H1 (cell line): ENCODE data around the gene EPB41L2. TPM values are rescaled to one million over a fixed set of nuclear protein-coding genes. Genes with fewer than 3 reads are reported as not detected.

Experiments used
- CTCF ChIA-PET: fragments of 300-600 bp; sonication (Branson Sonifier 250); formaldehyde crosslinking; loops from one replicate; lab custom pipeline; 2021; ENCODE audit not compliant: partially characterized antibody; lab: Charles Lee
- POLR2A ChIA-PET: fragments of 300-600 bp; sonication (Branson Sonifier 250); formaldehyde crosslinking; loops from one replicate; lab custom pipeline; 2021; ENCODE audit warnings: inconsistent platforms; ENCODE audit not compliant: partially characterized antibody; lab: Charles Lee
- DNase-seq, 2 experiments: peaks; one replicate each; pipeline versions ENCODE4 v3.0.0 to v3.0.0-alpha.2; 2010 to 2022; ENCODE audit warnings: low spot score in 2 of 2, low read depth in 1 of 2, mixed read lengths in 1 of 2
- FAIRE-seq: peaks from 2 replicates; lab custom pipeline; 2011; peaks lifted over from hg19 to GRCh38; lab: Jason Lieb, UNC
- H2AFZ ChIP-seq: 2 replicates; pipeline ENCODE4 v1.8.1; 2012; ENCODE audit warnings: low read length, inconsistent platforms
- H2AK5ac ChIP-seq: 2 replicates; pipeline ENCODE4 v1.6.1; 2013; ENCODE audit warnings: low read depth, low read length
- H2BK120ac ChIP-seq: replicated peaks from 2 replicates; pipeline ENCODE3; 2013; ENCODE audit warnings: low read depth, low read length, inconsistent platforms
- H2BK12ac ChIP-seq: 2 replicates; pipeline ENCODE4 v1.6.1; 2013; ENCODE audit warnings: low read depth, low read length
- H2BK15ac ChIP-seq: 2 replicates; pipeline ENCODE4 v1.6.1; 2013; ENCODE audit warnings: low read length
- H2BK20ac ChIP-seq: 2 replicates; pipeline ENCODE4 v1.6.1; 2013; ENCODE audit warnings: low read length
- H2BK5ac ChIP-seq: 2 replicates; pipeline ENCODE4 v1.6.1; 2013; ENCODE audit warnings: low read depth, low read length
- H3K14ac ChIP-seq: 2 replicates; pipeline ENCODE4 v1.6.1; 2013; ENCODE audit warnings: inconsistent platforms; ENCODE audit not compliant: insufficient read length
- H3K18ac ChIP-seq: 2 replicates; pipeline ENCODE4 v1.6.1; 2013; ENCODE audit warnings: low read length; ENCODE audit errors: extremely low read depth
- H3K23ac ChIP-seq: 2 replicates; pipeline ENCODE4 v1.6.1; 2013; ENCODE audit warnings: inconsistent platforms; ENCODE audit not compliant: insufficient read length
- H3K23me2 ChIP-seq: 2 replicates; pipeline ENCODE4 v1.6.1; 2013; ENCODE audit warnings: low read depth, low read length
- H3K27ac ChIP-seq: 2 replicates; pipeline ENCODE4 v1.6.1; 2011; ENCODE audit warnings: low read depth, low read length, inconsistent platforms
- H3K27me3 ChIP-seq, 4 experiments: replicated peaks in 1 of 4; 1 replicate in 1 of 4; 2 replicates in 3 of 4; pipeline versions ENCODE4 v1.6.1 to v1.8.1; 2011 to 2013; ENCODE audit warnings: low read length in 3 of 4, mild to moderate bottlenecking in 3 of 4, inconsistent platforms in 2 of 4, mixed read lengths in 2 of 4, moderate library complexity in 1 of 4; ENCODE audit not compliant: control insufficient read depth in 3 of 4, insufficient read depth in 3 of 4; ENCODE audit errors: extremely low read depth in 1 of 4
- H3K36me3 ChIP-seq, 4 experiments: 2 replicates each; pipeline versions ENCODE4 v1.6.1 to v1.8.1; 2011 to 2013; ENCODE audit warnings: mild to moderate bottlenecking in 4 of 4, low read length in 3 of 4, moderate library complexity in 2 of 4, control low read depth in 1 of 4, inconsistent platforms in 1 of 4; ENCODE audit not compliant: insufficient read depth in 4 of 4, control insufficient read depth in 2 of 4
- H3K4ac ChIP-seq: replicated peaks from 2 replicates; pipeline ENCODE3; 2013; ENCODE audit warnings: low read length, low read depth, mixed read lengths, inconsistent platforms; ENCODE audit not compliant: insufficient read length
- H3K4me1 ChIP-seq, 4 experiments: replicated peaks in 1 of 4; 1 replicate in 1 of 4; 2 replicates in 3 of 4; pipeline versions ENCODE4 v1.6.1 to v1.8.1; 2011 to 2013; ENCODE audit warnings: low read length in 3 of 4, inconsistent platforms in 2 of 4, mixed read lengths in 1 of 4; ENCODE audit not compliant: insufficient read depth in 4 of 4, control insufficient read depth in 3 of 4
- H3K4me2 ChIP-seq, 2 experiments: 2 replicates each; pipeline versions ENCODE4 v1.6.1 to v1.8.1; 2011 to 2013; ENCODE audit warnings: low read depth in 2 of 2, low read length in 2 of 2, control low read depth in 1 of 2, inconsistent platforms in 1 of 2, mild to moderate bottlenecking in 1 of 2; ENCODE audit not compliant: insufficient read depth in 1 of 2
- H3K4me3 ChIP-seq, 4 experiments: fragments of 200-600, 300-600 bp in 1 of 4; sonication (generic), shearing (Covaris generic), sonication (Bioruptor Twin) in 1 of 4; 2 replicates each; pipeline versions ENCODE4 v1.5.1 to v1.8.1; 2011 to 2016; ENCODE audit warnings: low read length in 4 of 4, low read depth in 3 of 4, control low read depth in 2 of 4, inconsistent platforms in 2 of 4, mild to moderate bottlenecking in 2 of 4, mixed read lengths in 1 of 4, moderate library complexity in 1 of 4; ENCODE audit not compliant: insufficient read depth in 2 of 4; ENCODE audit errors: extremely low read depth in 1 of 4
- H3K56ac ChIP-seq: replicated peaks from 2 replicates; pipeline ENCODE3; 2013; ENCODE audit warnings: low read depth, mild to moderate bottlenecking, mixed read lengths, low read length, inconsistent platforms; ENCODE audit not compliant: insufficient read length
- H3K79me1 ChIP-seq: 2 replicates; pipeline ENCODE4 v1.6.1; 2013; ENCODE audit warnings: low read depth, low read length, control low read depth
- H3K79me2 ChIP-seq, 2 experiments: 2 replicates each; pipeline versions ENCODE4 v1.6.1 to v1.8.1; 2012 to 2013; ENCODE audit warnings: low read length in 2 of 2, mild to moderate bottlenecking in 2 of 2, inconsistent platforms in 1 of 2; ENCODE audit not compliant: insufficient read depth in 2 of 2, control insufficient read depth in 1 of 2
- H3K9ac ChIP-seq, 4 experiments: replicated peaks in 1 of 4; 1 replicate in 1 of 4; 2 replicates in 3 of 4; pipeline versions ENCODE4 v1.6.1 to v1.8.1; 2011 to 2013; ENCODE audit warnings: low read depth in 3 of 4, low read length in 3 of 4, control low read depth in 2 of 4, mild to moderate bottlenecking in 2 of 4, moderate library complexity in 2 of 4, inconsistent platforms in 1 of 4; ENCODE audit errors: extremely low read depth in 1 of 4
- H3K9me3 ChIP-seq, 2 experiments: 2 replicates each; pipeline versions ENCODE4 v1.6.1 to v1.8.1; 2012 to 2013; ENCODE audit warnings: mild to moderate bottlenecking in 2 of 2, moderate library complexity in 2 of 2, control low read depth in 1 of 2, inconsistent platforms in 1 of 2, low read depth in 1 of 2, low read length in 1 of 2, mixed read lengths in 1 of 2; ENCODE audit not compliant: insufficient read depth in 2 of 2
- H4K20me1 ChIP-seq, 2 experiments: replicated peaks in 1 of 2; 2 replicates each; pipeline versions ENCODE3 to v1.8.1; 2011 to 2013; ENCODE audit warnings: inconsistent platforms in 2 of 2, low read length in 2 of 2, mild to moderate bottlenecking in 1 of 2; ENCODE audit not compliant: insufficient read depth in 2 of 2, control insufficient read depth in 1 of 2
- H4K5ac ChIP-seq: 2 replicates; pipeline ENCODE4 v1.6.1; 2013; ENCODE audit warnings: low read length, low read depth, mixed read lengths, inconsistent platforms; ENCODE audit not compliant: insufficient read length
- H4K8ac ChIP-seq: 2 replicates; pipeline ENCODE4 v1.8.0; 2013; ENCODE audit warnings: mild to moderate bottlenecking, moderate library complexity, low read length, inconsistent platforms; ENCODE audit not compliant: insufficient read depth; ENCODE audit errors: extremely low read depth
- H4K91ac ChIP-seq: replicated peaks from 2 replicates; pipeline ENCODE3; 2013; ENCODE audit warnings: low read length, mixed read lengths, inconsistent platforms; ENCODE audit not compliant: insufficient read length
- CBX5 ChIP-seq: fragments of 300-800, 300-1000 bp; sonication (generic); IDR thresholded peaks from 2 replicates; pipeline ENCODE4 v1.7.1; 2016; ENCODE audit warnings: antibody characterized with exemption, low read length, low read depth
- CTCF ChIP-seq, 3 experiments: IDR thresholded peaks; 1 replicate in 2 of 3; 2 replicates in 1 of 3; pipeline versions ENCODE4 v1.5.1 to v1.6.1; 2011; ENCODE audit warnings: low read length in 3 of 3, mild to moderate bottlenecking in 3 of 3, inconsistent platforms in 2 of 3, low read depth in 1 of 3, moderate library complexity in 1 of 3; ENCODE audit not compliant: insufficient read depth in 1 of 3; ENCODE audit errors: control extremely low read depth in 1 of 3
- HDAC2 ChIP-seq, 2 experiments: fragments of 300-600 bp in 1 of 2; sonication (generic) in 1 of 2; IDR thresholded peaks; 2 replicates each; pipeline ENCODE4 v1.6.1; 2011 to 2012; ENCODE audit warnings: low read depth in 2 of 2, low read length in 2 of 2, mild to moderate bottlenecking in 2 of 2, moderate library complexity in 2 of 2, borderline replicate concordance in 1 of 2, inconsistent platforms in 1 of 2
- MAX ChIP-seq: IDR thresholded peaks from 2 replicates; pipeline ENCODE4 v1.6.1; 2012; ENCODE audit warnings: inconsistent platforms
- PHF8 ChIP-seq: fragments of 200-600 bp; sonication (generic); conservative IDR thresholded peaks from 2 replicates; pipeline ENCODE4 v1.7.1; 2012; ENCODE audit warnings: low read depth, mild to moderate bottlenecking, inconsistent platforms, low read length, moderate library complexity
- RXRA ChIP-seq: IDR thresholded peaks from 2 replicates; pipeline ENCODE4 v1.6.1; 2011; ENCODE audit warnings: low read depth, mild to moderate bottlenecking, low read length, moderate library complexity; ENCODE audit not compliant: insufficient read depth
- polyA plus RNA-seq, 7 experiments: library from polyadenylated mRNA; depleted of rRNA in 3 of 7; stranded (reverse) in 5 of 7; unstranded in 2 of 7; fragments of >200 nt in 5 of 7; fragments of 200-250 nt in 2 of 7; gene quantifications; 1 replicate in 5 of 7; 2 replicates in 1 of 7; 4 replicates in 1 of 7; pipeline versions ENCODE4 v1.2.1 to v1.2.3, GENCODE V29; 2011 to 2013; ENCODE audit warnings: missing spikeins in 2 of 7, mixed read lengths in 2 of 7
- total RNA-seq: library from RNA; stranded (reverse); fragmentation: NEBNext Ultra II Directional; extraction: Animal tissue kit (Norgen Biotek cat#: 25700); gene quantifications from 2 replicates; pipeline ENCODE4 v1.2.1, GENCODE V29; 2021

The EPB41L2 gene
- total and polyA plus RNA-seq, 2 of the 8 experiments (the other 6 are each of a cell fraction or from before 2014, with no cell fraction given) = 22.5 to 123 TPM

- Histone ChIP-seq H3K18ac (no peak overlapping the region), H3K36me3 (no peaks in the 10 kb centered on the region), H2AFZ (no peak overlapping the region), H2BK120ac (no peak overlapping the region), H4K20me1 (no peaks in the 10 kb centered on the region), H2BK12ac (no peak overlapping the region), H3K79me2 (no peaks in the 10 kb centered on the region), H3K27me3 (no peaks in the 10 kb centered on the region), H4K91ac (no peak overlapping the region), H4K5ac (no peak overlapping the region), H3K56ac (no peak overlapping the region), H3K9me3 (no peaks in the 10 kb centered on the region), H3K23me2 (no peaks in the 10 kb centered on the region), H2BK5ac (no peak overlapping the region), H2BK20ac (no peak overlapping the region), H3K27ac (no peak overlapping the region), H3K4me2 (no peak overlapping the region), H2AK5ac (no peak overlapping the region), H3K4ac (no peak overlapping the region), H3K4me1 (peaks cover 4 to 8% (median 6%) of the 10 kb centered on the region in 4 experiments; a peak in 6 of 7 replicates), H3K79me1 (no peaks in the 10 kb centered on the region), H3K4me3 (no peak overlapping the region), H3K14ac (no peak overlapping the region), H3K23ac (no peak overlapping the region), H4K8ac (no peak overlapping the region), H3K9ac (no peak overlapping the region), H2BK15ac (no peak overlapping the region)
- ChIA-PET POLR2A (interaction anchor here (0.6 kb wide), 1 partner anchor 839 kb away, joined by 3 read pairs; no protein-coding TSS in a partner anchor), CTCF (interaction anchor here (1.1 kb wide), 1 partner anchor 35 kb away, joined by 4 read pairs; no protein-coding TSS in a partner anchor)
- TF ChIP-seq PHF8 (no peak), CBX5 (no peak), RXRA (no peak), MAX (no peak), HDAC2 (IDR thresholded peaks at IDR 0.05; ENCODE audit: borderline replicate concordance in 1 of 2, low read depth in 2 of 2, low read length in 2 of 2) (no peak), CTCF (IDR thresholded peaks at IDR 0.05; ENCODE audit: control extremely low read depth in 1 of 3, insufficient read depth in 1 of 3, low read depth in 1 of 3, low read length in 3 of 3) (no peak)
- no peak for DNase-seq
- no peak for FAIRE-seq
Measured at GRCh38 chr6:130837067-130837466, 226.0 kb downstream of the EPB41L2 start.
